Kidney (tissue), 14 donors: ENCODE data around the gene ITGA2B. TPM values are rescaled to one million over a fixed set of nuclear protein-coding genes. Genes with fewer than 3 reads are reported as not detected.
"Not testable (repeated sequence)": the region's sequence is repeated elsewhere in the genome, so short reads cannot be mapped to it uniquely, and the experiment has no call there.

Experiments
- DNase-seq, 5 donors: peaks; one replicate each; pipeline ENCODE4 v3.0.0-alpha.2; 2013 to 2020
- FAIRE-seq: peaks from 2 replicates; lab custom pipeline; 2012; peaks lifted over from hg19 to GRCh38; lab: Jason Lieb, UNC
- H3K27ac ChIP-seq, 2 donors: one replicate each; pipeline ENCODE4 v1.7.0; 2013; ENCODE audit warnings: low read depth in 2 of 2, low read length in 2 of 2, inconsistent platforms in 1 of 2
- H3K27me3 ChIP-seq: one replicate; pipeline ENCODE4 v1.7.1; 2013; ENCODE audit warnings: low read length, inconsistent platforms; ENCODE audit not compliant: control insufficient read depth, insufficient read depth
- H3K36me3 ChIP-seq, 3 donors: one replicate each; pipeline versions ENCODE4 v1.7.0 to v1.7.1; 2013; ENCODE audit warnings: low read length in 3 of 3, control low read depth in 1 of 3, inconsistent platforms in 1 of 3; ENCODE audit not compliant: insufficient read depth in 3 of 3, control insufficient read depth in 2 of 3
- H3K4me1 ChIP-seq, 3 donors: one replicate each; pipeline versions ENCODE4 v1.7.0 to v1.7.1; 2013; ENCODE audit warnings: low read length in 3 of 3, inconsistent platforms in 1 of 3, low read depth in 1 of 3; ENCODE audit not compliant: control insufficient read depth in 2 of 3, insufficient read depth in 2 of 3
- H3K4me3 ChIP-seq, 3 donors: one replicate each; pipeline versions ENCODE4 v1.7.0 to v1.8.1; 2013; ENCODE audit warnings: low read length in 3 of 3, control low read depth in 1 of 3, inconsistent platforms in 1 of 3
- H3K9ac ChIP-seq, 3 donors: one replicate each; pipeline versions ENCODE4 v1.7.0 to v1.7.1; 2013; ENCODE audit warnings: low read length in 3 of 3, control low read depth in 1 of 3, inconsistent platforms in 1 of 3
- H3K9me3 ChIP-seq, 3 donors: one replicate each; pipeline versions ENCODE4 v1.7.0 to v1.7.1; 2013; ENCODE audit warnings: low read length in 3 of 3, control low read depth in 1 of 3, inconsistent platforms in 1 of 3; ENCODE audit not compliant: control insufficient read depth in 2 of 3, insufficient read depth in 1 of 3
- intact Hi-C: fragments of 100-400 bp; cut with DNase I; formaldehyde crosslinking; loops from one replicate; pipeline ENCODE4 v1.11.1; 2022
- polyA plus RNA-seq: library from polyadenylated mRNA; stranded (reverse); fragments of 350-450 nt; fragmentation: Illumina TruSeq; extraction: RNeasy Lipid Tissue Mini Kit (QIAGEN cat#74804); gene quantifications from one replicate; pipeline ENCODE4 v1.2.3, GENCODE V29; 2014; ENCODE audit warnings: low read depth, low replicate concordance; ENCODE audit not compliant: insufficient read depth
- total RNA-seq: library from RNA; stranded (reverse); fragmentation: NEBNext Ultra II Directional; extraction: Animal tissue kit (Norgen Biotek cat#: 25700); gene quantifications from one replicate; pipeline ENCODE4 v1.2.1, GENCODE V29; 2021
- TF ChIP-seq, protein P1 (sequence below): IDR thresholded peaks from 3 replicates; pipeline ENCODE4 v1.5.1; 2012; ENCODE audit warnings: mild to moderate bottlenecking, moderate library complexity, borderline replicate concordance; ENCODE audit not compliant: insufficient read depth; ENCODE audit errors: extremely low read depth
- donor health status: control.
- donor health status: control.
- donor health status: control.
- donor health status: control.
- donor health status: control.
- donor health status: DM: yes; HTN: yes; CAD: no.
- donor health status: Normal renal cell carcinoma (clear cell type).

Gene ITGA2B
- total and polyA plus RNA-seq, 2 donors from 2014 or later: 0.67 to 1.7 TPM

DNA sequence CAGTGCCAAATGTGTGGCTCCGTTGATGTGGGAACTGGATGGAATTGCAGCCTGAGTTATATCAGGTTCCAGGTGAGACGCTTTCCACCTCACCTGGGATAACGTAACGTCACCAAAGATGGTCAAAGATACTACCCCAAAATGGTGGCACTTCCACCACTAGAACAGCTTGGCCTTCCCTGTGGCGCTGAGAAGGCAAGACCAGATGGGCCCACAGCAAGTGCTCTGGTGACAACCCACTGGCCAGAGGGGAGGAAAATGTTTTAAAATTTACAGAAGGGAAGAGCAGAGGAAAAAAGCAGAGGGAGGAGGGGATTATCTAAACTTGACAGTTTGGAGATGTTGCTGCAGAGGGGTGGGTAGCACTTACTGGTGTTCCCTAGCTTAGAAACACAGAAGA, 7.5 kb upstream of the ITGA2B start:
- H3K4me3 ChIP-seq: no peak overlapping the region
- H3K36me3 ChIP-seq: peaks cover 0 to 27% (median 9%) of the 10 kb centered on the region in 3 donors
- no peak overlapping the region for H3K27ac ChIP-seq

DNA sequence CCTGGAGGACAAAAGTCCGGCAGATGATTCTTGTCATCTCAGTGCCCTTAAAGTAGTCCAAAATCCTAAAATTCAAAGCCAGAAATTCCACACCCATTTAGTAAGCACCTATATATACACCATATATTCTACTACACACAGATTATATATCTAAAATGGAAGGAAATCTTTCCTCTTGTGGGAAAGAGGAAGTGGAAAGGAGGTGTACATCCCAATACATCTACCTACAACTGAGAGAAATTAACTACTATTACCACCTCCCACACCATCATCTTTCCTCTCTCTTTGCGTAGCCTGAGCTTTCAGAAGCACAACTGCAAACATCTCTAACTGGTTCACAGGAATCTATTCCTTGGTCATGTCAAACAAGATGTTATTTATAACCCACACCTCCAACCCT, 5.4 kb upstream of the ITGA2B start:
- DNase-seq: no peak
- intact Hi-C loops: no loop called here
- TF ChIP-seq, protein P1, sequence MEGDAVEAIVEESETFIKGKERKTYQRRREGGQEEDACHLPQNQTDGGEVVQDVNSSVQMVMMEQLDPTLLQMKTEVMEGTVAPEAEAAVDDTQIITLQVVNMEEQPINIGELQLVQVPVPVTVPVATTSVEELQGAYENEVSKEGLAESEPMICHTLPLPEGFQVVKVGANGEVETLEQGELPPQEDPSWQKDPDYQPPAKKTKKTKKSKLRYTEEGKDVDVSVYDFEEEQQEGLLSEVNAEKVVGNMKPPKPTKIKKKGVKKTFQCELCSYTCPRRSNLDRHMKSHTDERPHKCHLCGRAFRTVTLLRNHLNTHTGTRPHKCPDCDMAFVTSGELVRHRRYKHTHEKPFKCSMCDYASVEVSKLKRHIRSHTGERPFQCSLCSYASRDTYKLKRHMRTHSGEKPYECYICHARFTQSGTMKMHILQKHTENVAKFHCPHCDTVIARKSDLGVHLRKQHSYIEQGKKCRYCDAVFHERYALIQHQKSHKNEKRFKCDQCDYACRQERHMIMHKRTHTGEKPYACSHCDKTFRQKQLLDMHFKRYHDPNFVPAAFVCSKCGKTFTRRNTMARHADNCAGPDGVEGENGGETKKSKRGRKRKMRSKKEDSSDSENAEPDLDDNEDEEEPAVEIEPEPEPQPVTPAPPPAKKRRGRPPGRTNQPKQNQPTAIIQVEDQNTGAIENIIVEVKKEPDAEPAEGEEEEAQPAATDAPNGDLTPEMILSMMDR: no peak
- no peaks in the 10 kb centered on the region for H3K27me3 ChIP-seq
- no peak overlapping the region for H3K27ac ChIP-seq
- peaks cover 0 to 11% (median 5%) of the 10 kb centered on the region in 3 donors for H3K36me3 ChIP-seq
- no peak overlapping the region for H3K9ac ChIP-seq
- H3K9me3 ChIP-seq: no peaks in the 10 kb centered on the region
- no peak overlapping the region for H3K4me3 ChIP-seq
- no peaks in the 10 kb centered on the region for H3K4me1 ChIP-seq
- FAIRE-seq: no peak

More for the DNA sequence above, 7.5 kb upstream of the ITGA2B start:
- Histone ChIP-seq H3K4me1 (no peaks in the 10 kb centered on the region), H3K9me3 (no peaks in the 10 kb centered on the region), H3K27me3 (no peaks in the 10 kb centered on the region), H3K9ac (no peak overlapping the region)
- no peak for DNase-seq
- FAIRE-seq: no peak
- intact Hi-C loops: no loop called here
- TF ChIP-seq, protein P1: no peak

- DNase-seq, intact Hi-C loops, FAIRE-seq: not testable (repeated sequence)
Measured at GRCh38 chr17:44394112-44394511, 4.7 kb upstream of the ITGA2B start.

GRCh38 chr17:44390250-44390870, 911 bp upstream of the ITGA2B start:
- FAIRE-seq: no peak
- peaks cover 0 to 8% (median 0%) of the 10 kb centered on the region in 3 donors for H3K4me1 ChIP-seq
- no peak overlapping the region for H3K9ac ChIP-seq
- H3K36me3 ChIP-seq: no peaks in the 10 kb centered on the region
- peak in 1 of 5 donors; percentile 33 for DNase-seq
- no peak overlapping the region for H3K4me3 ChIP-seq
- H3K27ac ChIP-seq: no peak overlapping the region
- H3K27me3 ChIP-seq: no peaks in the 10 kb centered on the region
- intact Hi-C loops: no loop called here
- TF ChIP-seq, protein P1: no peak
- no peaks in the 10 kb centered on the region for H3K9me3 ChIP-seq

More at GRCh38 chr17:44394112-44394511, 4.7 kb upstream of the ITGA2B start:
- H3K27me3 ChIP-seq, H3K36me3 ChIP-seq, H3K4me1 ChIP-seq, H3K27ac ChIP-seq, H3K4me3 ChIP-seq, H3K9ac ChIP-seq, H3K9me3 ChIP-seq: not testable (repeated sequence)
